NB4 (cell line): ENCODE measurements around the gene MSI2.

Experiments
- MAX ChIP-seq: IDR thresholded peaks from 2 replicates; pipeline ENCODE4 v1.6.1; 2011; ENCODE audit warnings: low read depth, low read length
- TF ChIP-seq, protein P1 (sequence below): IDR thresholded peaks from one replicate; pipeline ENCODE4 v1.5.1; 2012; ENCODE audit warnings: low read depth, low read length

DNA sequence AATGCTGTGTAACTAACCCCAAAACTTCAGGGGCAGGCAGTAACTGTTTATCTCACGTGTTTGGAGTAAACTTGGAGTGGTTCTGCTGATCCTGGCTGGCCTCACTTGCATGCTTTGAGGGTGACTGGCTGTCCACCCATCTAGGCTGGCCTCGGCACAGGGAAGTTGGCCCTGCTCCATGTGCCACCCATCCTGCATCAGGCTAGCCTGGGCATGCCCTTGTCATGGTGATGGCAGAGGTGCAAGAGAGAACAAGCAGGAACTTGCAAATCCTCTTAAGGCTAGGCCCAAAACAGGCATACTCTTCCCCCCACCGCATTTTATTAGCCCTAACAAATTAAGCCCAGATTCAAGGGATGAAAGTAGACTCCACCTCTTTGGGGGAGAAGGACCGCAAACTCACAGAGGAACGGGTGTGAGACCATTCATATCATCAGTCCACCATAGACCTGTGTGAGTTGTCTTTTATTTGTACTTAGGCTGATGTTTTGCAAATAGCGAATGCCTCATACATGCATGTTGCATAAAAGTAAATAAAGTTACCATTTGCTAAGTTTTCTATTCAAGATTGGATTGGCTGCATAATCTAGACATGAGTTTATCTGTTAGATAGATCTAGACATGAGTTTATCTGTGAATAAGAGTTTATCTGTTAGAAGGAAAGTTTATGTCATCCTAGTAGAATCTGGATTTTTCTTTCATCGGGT lies 267.8 kb downstream of the MSI2 start:
- TF ChIP-seq, protein P1, sequence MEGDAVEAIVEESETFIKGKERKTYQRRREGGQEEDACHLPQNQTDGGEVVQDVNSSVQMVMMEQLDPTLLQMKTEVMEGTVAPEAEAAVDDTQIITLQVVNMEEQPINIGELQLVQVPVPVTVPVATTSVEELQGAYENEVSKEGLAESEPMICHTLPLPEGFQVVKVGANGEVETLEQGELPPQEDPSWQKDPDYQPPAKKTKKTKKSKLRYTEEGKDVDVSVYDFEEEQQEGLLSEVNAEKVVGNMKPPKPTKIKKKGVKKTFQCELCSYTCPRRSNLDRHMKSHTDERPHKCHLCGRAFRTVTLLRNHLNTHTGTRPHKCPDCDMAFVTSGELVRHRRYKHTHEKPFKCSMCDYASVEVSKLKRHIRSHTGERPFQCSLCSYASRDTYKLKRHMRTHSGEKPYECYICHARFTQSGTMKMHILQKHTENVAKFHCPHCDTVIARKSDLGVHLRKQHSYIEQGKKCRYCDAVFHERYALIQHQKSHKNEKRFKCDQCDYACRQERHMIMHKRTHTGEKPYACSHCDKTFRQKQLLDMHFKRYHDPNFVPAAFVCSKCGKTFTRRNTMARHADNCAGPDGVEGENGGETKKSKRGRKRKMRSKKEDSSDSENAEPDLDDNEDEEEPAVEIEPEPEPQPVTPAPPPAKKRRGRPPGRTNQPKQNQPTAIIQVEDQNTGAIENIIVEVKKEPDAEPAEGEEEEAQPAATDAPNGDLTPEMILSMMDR: no peak
- no peak for TF ChIP-seq MAX
